ENCODE results near the gene SCN9A. TPM values are rescaled to one million over a fixed set of nuclear protein-coding genes. Genes with fewer than 3 reads are reported as not detected.

The SCN9A gene
- total and polyA plus RNA-seq, 2 donors (not counting 1 experiment from before 2014, with no cell fraction given) = 64.2 to 105 TPM

GRCh38 chr2:166154685-166155338 lies 220.9 kb downstream of the SCN9A start:
- DNase-seq (ENCODE audit: low read depth in 2 of 2) = no peak
- H3K4me2 ChIP-seq (ENCODE audit: extremely low read depth, insufficient read depth, low read length) = no peak overlapping the region
- no peak overlapping the region for H3K9ac ChIP-seq (ENCODE audit: insufficient read depth, low read length)
- H2AFZ ChIP-seq (ENCODE audit: low read length) = no peak overlapping the region
- TF ChIP-seq, protein P1, sequence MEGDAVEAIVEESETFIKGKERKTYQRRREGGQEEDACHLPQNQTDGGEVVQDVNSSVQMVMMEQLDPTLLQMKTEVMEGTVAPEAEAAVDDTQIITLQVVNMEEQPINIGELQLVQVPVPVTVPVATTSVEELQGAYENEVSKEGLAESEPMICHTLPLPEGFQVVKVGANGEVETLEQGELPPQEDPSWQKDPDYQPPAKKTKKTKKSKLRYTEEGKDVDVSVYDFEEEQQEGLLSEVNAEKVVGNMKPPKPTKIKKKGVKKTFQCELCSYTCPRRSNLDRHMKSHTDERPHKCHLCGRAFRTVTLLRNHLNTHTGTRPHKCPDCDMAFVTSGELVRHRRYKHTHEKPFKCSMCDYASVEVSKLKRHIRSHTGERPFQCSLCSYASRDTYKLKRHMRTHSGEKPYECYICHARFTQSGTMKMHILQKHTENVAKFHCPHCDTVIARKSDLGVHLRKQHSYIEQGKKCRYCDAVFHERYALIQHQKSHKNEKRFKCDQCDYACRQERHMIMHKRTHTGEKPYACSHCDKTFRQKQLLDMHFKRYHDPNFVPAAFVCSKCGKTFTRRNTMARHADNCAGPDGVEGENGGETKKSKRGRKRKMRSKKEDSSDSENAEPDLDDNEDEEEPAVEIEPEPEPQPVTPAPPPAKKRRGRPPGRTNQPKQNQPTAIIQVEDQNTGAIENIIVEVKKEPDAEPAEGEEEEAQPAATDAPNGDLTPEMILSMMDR (conservative IDR thresholded peaks at IDR 0.05 in 1 of 2, IDR thresholded peaks at IDR 0.05 in 1 of 2; ENCODE audit: low read depth in 1 of 2, low read length in 2 of 2) = no peak
- no peak for TF ChIP-seq EZH2 (IDR thresholded peaks at IDR 0.05; ENCODE audit: low read length, missing control alignments)
- no peaks in the 10 kb centered on the region for H3K36me3 ChIP-seq (ENCODE audit: control insufficient read depth, insufficient read depth, low read length)
- H3K27me3 ChIP-seq (ENCODE audit: control insufficient read depth, insufficient read depth, low read length) = no peaks in the 10 kb centered on the region
- no peaks in the 10 kb centered on the region for H3K9me3 ChIP-seq (ENCODE audit: control insufficient read depth, insufficient read depth, low read depth, low read length)
- H3K4me3 ChIP-seq (replicated peaks in 1 of 4; ENCODE audit: control extremely low read depth in 1 of 4, insufficient read depth in 1 of 4, low read depth in 3 of 4, low read length in 4 of 4) = no peak overlapping the region
- H3K27ac ChIP-seq (ENCODE audit: insufficient read depth, low read length) = no peak overlapping the region
- no peaks in the 10 kb centered on the region for H3K79me2 ChIP-seq (ENCODE audit: control insufficient read depth, insufficient read depth, low read length)
- H3K4me1 ChIP-seq (ENCODE audit: control insufficient read depth, extremely low read depth, insufficient read depth, low read length) = no peaks in the 10 kb centered on the region
- no peaks in the 10 kb centered on the region for H4K20me1 ChIP-seq (ENCODE audit: control insufficient read depth, extremely low read depth, insufficient read depth, low read length)

DNA sequence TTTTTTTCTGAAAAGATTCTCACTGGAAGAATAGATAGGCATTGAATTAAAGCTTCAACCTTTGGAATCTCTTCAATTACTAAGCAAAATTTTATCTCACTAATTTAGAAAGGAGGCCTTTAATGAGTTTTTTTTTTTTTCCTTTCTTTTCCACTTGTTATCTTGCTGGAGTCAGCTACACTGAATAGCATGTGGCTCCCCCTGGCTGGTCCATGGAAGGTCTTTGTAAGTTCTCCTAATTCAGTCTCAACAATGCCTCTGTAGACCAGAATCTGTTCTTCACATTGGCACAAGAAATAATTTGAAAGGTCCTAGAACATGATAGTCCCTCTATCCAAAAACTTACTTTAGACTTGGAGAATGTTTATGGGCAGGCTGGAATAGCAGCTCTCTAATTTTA lies 223.7 kb downstream of the SCN9A start:
- no peaks in the 10 kb centered on the region for H4K20me1 ChIP-seq (ENCODE audit: control insufficient read depth, extremely low read depth, insufficient read depth, low read length)
- no peaks in the 10 kb centered on the region for H3K27me3 ChIP-seq (ENCODE audit: control insufficient read depth, insufficient read depth, low read length)
- H3K4me3 ChIP-seq (replicated peaks in 1 of 4; ENCODE audit: control extremely low read depth in 1 of 4, insufficient read depth in 1 of 4, low read depth in 3 of 4, low read length in 4 of 4) = no peak overlapping the region
- no peaks in the 10 kb centered on the region for H3K36me3 ChIP-seq (ENCODE audit: control insufficient read depth, insufficient read depth, low read length)
- no peak overlapping the region for H2AFZ ChIP-seq (ENCODE audit: low read length)
- no peaks in the 10 kb centered on the region for H3K9me3 ChIP-seq (ENCODE audit: control insufficient read depth, insufficient read depth, low read depth, low read length)
- no peak overlapping the region for H3K27ac ChIP-seq (ENCODE audit: insufficient read depth, low read length)
- no peaks in the 10 kb centered on the region for H3K79me2 ChIP-seq (ENCODE audit: control insufficient read depth, insufficient read depth, low read length)
- no peak overlapping the region for H3K9ac ChIP-seq (ENCODE audit: insufficient read depth, low read length)
- H3K4me1 ChIP-seq (ENCODE audit: control insufficient read depth, extremely low read depth, insufficient read depth, low read length) = no peaks in the 10 kb centered on the region
- DNase-seq (ENCODE audit: low read depth in 2 of 2) = no peak
- no peak overlapping the region for H3K4me2 ChIP-seq (ENCODE audit: extremely low read depth, insufficient read depth, low read length)
- TF ChIP-seq, protein P1 (conservative IDR thresholded peaks at IDR 0.05 in 1 of 2, IDR thresholded peaks at IDR 0.05 in 1 of 2; ENCODE audit: low read depth in 1 of 2, low read length in 2 of 2) = no peak
- TF ChIP-seq EZH2 (IDR thresholded peaks at IDR 0.05; ENCODE audit: low read length, missing control alignments) = no peak

GRCh38 chr2:166148500-166149400 lies 227.0 kb downstream of the SCN9A start:
- TF ChIP-seq, protein P1 (conservative IDR thresholded peaks at IDR 0.05 in 1 of 2, IDR thresholded peaks at IDR 0.05 in 1 of 2; ENCODE audit: low read depth in 1 of 2, low read length in 2 of 2) = no peak
- TF ChIP-seq EZH2 (IDR thresholded peaks at IDR 0.05; ENCODE audit: low read length, missing control alignments) = no peak
- H3K79me2 ChIP-seq (ENCODE audit: control insufficient read depth, insufficient read depth, low read length) = no peaks in the 10 kb centered on the region
- no peak overlapping the region for H3K9ac ChIP-seq (ENCODE audit: insufficient read depth, low read length)
- no peak overlapping the region for H3K27ac ChIP-seq (ENCODE audit: insufficient read depth, low read length)
- no peaks in the 10 kb centered on the region for H3K36me3 ChIP-seq (ENCODE audit: control insufficient read depth, insufficient read depth, low read length)
- no peaks in the 10 kb centered on the region for H3K4me1 ChIP-seq (ENCODE audit: control insufficient read depth, extremely low read depth, insufficient read depth, low read length)
- no peak overlapping the region for H2AFZ ChIP-seq (ENCODE audit: low read length)
- no peaks in the 10 kb centered on the region for H3K9me3 ChIP-seq (ENCODE audit: control insufficient read depth, insufficient read depth, low read depth, low read length)
- no peak for DNase-seq (ENCODE audit: low read depth in 2 of 2)
- H3K4me3 ChIP-seq (replicated peaks in 1 of 4; ENCODE audit: control extremely low read depth in 1 of 4, insufficient read depth in 1 of 4, low read depth in 3 of 4, low read length in 4 of 4) = no peak overlapping the region
- H3K4me2 ChIP-seq (ENCODE audit: extremely low read depth, insufficient read depth, low read length) = no peak overlapping the region
- no peaks in the 10 kb centered on the region for H3K27me3 ChIP-seq (ENCODE audit: control insufficient read depth, insufficient read depth, low read length)
- H4K20me1 ChIP-seq (ENCODE audit: control insufficient read depth, extremely low read depth, insufficient read depth, low read length) = no peaks in the 10 kb centered on the region

Measured in fibroblast of lung (primary cell).